Esophagus muscularis mucosa (tissue), 4 donors: Measurements from ENCODE around the gene RPH3AL.
"Not testable (repeated sequence)": the region's sequence is repeated elsewhere in the genome, so short reads cannot be mapped to it uniquely, and the experiment has no call there.

ENCODE experiments used
- CTCF ChIP-seq, 3 experiments: fragments of 200-600 bp in 2 of 3; fragments of 450-650 bp in 1 of 3; sonication (generic) in 2 of 3; IDR thresholded peaks; one replicate each; pipeline ENCODE4 v1.5.1; 2017 to 2019; ENCODE audit warnings: antibody characterized with exemption in 3 of 3, mild to moderate bottlenecking in 2 of 3, moderate library complexity in 1 of 3
- EP300 ChIP-seq: sonication (generic); formaldehyde crosslinking; IDR thresholded peaks from one replicate; pipeline ENCODE4 v1.6.1; 2017; ENCODE audit warnings: antibody characterized with exemption
- POLR2A ChIP-seq: fragments of 450-650 bp; IDR thresholded peaks from one replicate; pipeline ENCODE4 v1.6.1; 2017; ENCODE audit warnings: antibody characterized with exemption, moderate library complexity, mild to moderate bottlenecking, low read depth
- POLR2AphosphoS5 ChIP-seq, 2 donors: sonication (generic); formaldehyde crosslinking; IDR thresholded peaks; one replicate each; pipeline ENCODE4 v1.6.1; 2017; ENCODE audit warnings: antibody characterized with exemption in 2 of 2

GRCh38 chr17:366657-367615 is 14.3 kb upstream of the RPH3AL start:
- not testable (repeated sequence) for TF ChIP-seq CTCF (IDR thresholded peaks at IDR 0.05); POLR2A; EP300; POLR2AphosphoS5 (IDR thresholded peaks at IDR 0.05)
